ENCODE measurements around the gene UST.

GRCh38 chr6:148765898-148766808, 19.3 kb downstream of the UST start:
- TF ChIP-seq CTCF (IDR thresholded peaks at IDR 0.05) (no peak), POLR2A (IDR thresholded peaks at IDR 0.05) (no peak)

Measured in esophagus squamous epithelium (tissue), 4 donors.